Upper lobe of left lung (tissue), 4 donors: ENCODE results near the gene MINDY3.

Experiments
- EP300 ChIP-seq, 4 donors: sonication (generic); formaldehyde crosslinking; IDR thresholded peaks; one replicate each; pipeline ENCODE4 v1.5.1; 2017; ENCODE audit warnings: antibody characterized with exemption in 4 of 4, control low read depth in 2 of 4
- POLR2A ChIP-seq, 4 donors: fragments of 450-650 bp; IDR thresholded peaks; one replicate each; pipeline ENCODE4 v1.5.1; 2016 to 2017; ENCODE audit warnings: antibody characterized with exemption in 4 of 4, mild to moderate bottlenecking in 2 of 4
- POLR2AphosphoS5 ChIP-seq, 2 donors: sonication (generic); formaldehyde crosslinking; IDR thresholded peaks; one replicate each; pipeline ENCODE4 v1.5.1; 2017; ENCODE audit warnings: antibody characterized with exemption in 2 of 2
- TF ChIP-seq, protein P1 (sequence below), 6 experiments: fragments of 450-650 bp in 4 of 6; fragments of 200-600 bp in 2 of 6; sonication (generic) in 2 of 6; IDR thresholded peaks; one replicate each; pipeline ENCODE4 v1.5.1; 2016 to 2019; ENCODE audit warnings: antibody characterized with exemption in 6 of 6

DNA sequence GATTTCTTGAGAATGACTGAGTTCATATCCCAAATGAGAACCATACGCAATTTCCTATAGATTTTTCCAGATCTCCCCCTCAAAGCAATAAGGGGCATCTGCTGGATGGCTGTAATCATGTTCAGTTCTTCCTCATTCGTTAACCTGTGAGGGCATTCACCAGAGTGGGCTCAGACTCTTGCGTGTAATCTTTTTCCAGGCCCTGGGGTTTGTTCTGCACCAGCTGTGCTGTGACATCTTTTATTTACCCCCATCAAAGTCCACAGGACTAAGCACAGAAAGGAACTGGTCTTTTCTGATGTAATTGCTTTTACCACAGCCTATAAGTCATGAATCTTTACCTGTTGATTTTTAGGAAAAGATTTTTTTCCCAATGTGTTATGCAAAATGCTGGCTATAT, 112.7 kb downstream of the MINDY3 start:
- TF ChIP-seq, protein P1, sequence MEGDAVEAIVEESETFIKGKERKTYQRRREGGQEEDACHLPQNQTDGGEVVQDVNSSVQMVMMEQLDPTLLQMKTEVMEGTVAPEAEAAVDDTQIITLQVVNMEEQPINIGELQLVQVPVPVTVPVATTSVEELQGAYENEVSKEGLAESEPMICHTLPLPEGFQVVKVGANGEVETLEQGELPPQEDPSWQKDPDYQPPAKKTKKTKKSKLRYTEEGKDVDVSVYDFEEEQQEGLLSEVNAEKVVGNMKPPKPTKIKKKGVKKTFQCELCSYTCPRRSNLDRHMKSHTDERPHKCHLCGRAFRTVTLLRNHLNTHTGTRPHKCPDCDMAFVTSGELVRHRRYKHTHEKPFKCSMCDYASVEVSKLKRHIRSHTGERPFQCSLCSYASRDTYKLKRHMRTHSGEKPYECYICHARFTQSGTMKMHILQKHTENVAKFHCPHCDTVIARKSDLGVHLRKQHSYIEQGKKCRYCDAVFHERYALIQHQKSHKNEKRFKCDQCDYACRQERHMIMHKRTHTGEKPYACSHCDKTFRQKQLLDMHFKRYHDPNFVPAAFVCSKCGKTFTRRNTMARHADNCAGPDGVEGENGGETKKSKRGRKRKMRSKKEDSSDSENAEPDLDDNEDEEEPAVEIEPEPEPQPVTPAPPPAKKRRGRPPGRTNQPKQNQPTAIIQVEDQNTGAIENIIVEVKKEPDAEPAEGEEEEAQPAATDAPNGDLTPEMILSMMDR (IDR thresholded peaks at IDR 0.05), result no peak
- TF ChIP-seq POLR2A (IDR thresholded peaks at IDR 0.05) (no peak), POLR2AphosphoS5 (IDR thresholded peaks at IDR 0.05) (no peak), EP300 (IDR thresholded peaks at IDR 0.05) (no peak)
